H1 (cell line): ENCODE results near the gene FBXO21. TPM values are rescaled to one million over a fixed set of nuclear protein-coding genes. Genes with fewer than 3 reads are reported as not detected.

ENCODE experiments used
- CTCF ChIA-PET: fragments of 300-600 bp; sonication (Branson Sonifier 250); formaldehyde crosslinking; loops from one replicate; lab custom pipeline; 2021; ENCODE audit not compliant: partially characterized antibody; lab: Charles Lee
- POLR2A ChIA-PET: fragments of 300-600 bp; sonication (Branson Sonifier 250); formaldehyde crosslinking; loops from one replicate; lab custom pipeline; 2021; ENCODE audit warnings: inconsistent platforms; ENCODE audit not compliant: partially characterized antibody; lab: Charles Lee
- DNase-seq, 2 experiments: peaks; one replicate each; pipeline versions ENCODE4 v3.0.0 to v3.0.0-alpha.2; 2010 to 2022; ENCODE audit warnings: low spot score in 2 of 2, low read depth in 1 of 2, mixed read lengths in 1 of 2
- FAIRE-seq: peaks from 2 replicates; lab custom pipeline; 2011; peaks lifted over from hg19 to GRCh38; lab: Jason Lieb, UNC
- H2AFZ ChIP-seq: 2 replicates; pipeline ENCODE4 v1.8.1; 2012; ENCODE audit warnings: low read length, inconsistent platforms
- H2AK5ac ChIP-seq: 2 replicates; pipeline ENCODE4 v1.6.1; 2013; ENCODE audit warnings: low read depth, low read length
- H2BK120ac ChIP-seq: replicated peaks from 2 replicates; pipeline ENCODE3; 2013; ENCODE audit warnings: low read depth, low read length, inconsistent platforms
- H2BK12ac ChIP-seq: 2 replicates; pipeline ENCODE4 v1.6.1; 2013; ENCODE audit warnings: low read depth, low read length
- H2BK15ac ChIP-seq: 2 replicates; pipeline ENCODE4 v1.6.1; 2013; ENCODE audit warnings: low read length
- H2BK20ac ChIP-seq: 2 replicates; pipeline ENCODE4 v1.6.1; 2013; ENCODE audit warnings: low read length
- H2BK5ac ChIP-seq: 2 replicates; pipeline ENCODE4 v1.6.1; 2013; ENCODE audit warnings: low read depth, low read length
- H3K14ac ChIP-seq: 2 replicates; pipeline ENCODE4 v1.6.1; 2013; ENCODE audit warnings: inconsistent platforms; ENCODE audit not compliant: insufficient read length
- H3K18ac ChIP-seq: 2 replicates; pipeline ENCODE4 v1.6.1; 2013; ENCODE audit warnings: low read length; ENCODE audit errors: extremely low read depth
- H3K23ac ChIP-seq: 2 replicates; pipeline ENCODE4 v1.6.1; 2013; ENCODE audit warnings: inconsistent platforms; ENCODE audit not compliant: insufficient read length
- H3K23me2 ChIP-seq: 2 replicates; pipeline ENCODE4 v1.6.1; 2013; ENCODE audit warnings: low read depth, low read length
- H3K27ac ChIP-seq: 2 replicates; pipeline ENCODE4 v1.6.1; 2011; ENCODE audit warnings: low read depth, low read length, inconsistent platforms
- H3K27me3 ChIP-seq, 4 experiments: replicated peaks in 1 of 4; 1 replicate in 1 of 4; 2 replicates in 3 of 4; pipeline versions ENCODE4 v1.6.1 to v1.8.1; 2011 to 2013; ENCODE audit warnings: low read length in 3 of 4, mild to moderate bottlenecking in 3 of 4, inconsistent platforms in 2 of 4, mixed read lengths in 2 of 4, moderate library complexity in 1 of 4; ENCODE audit not compliant: control insufficient read depth in 3 of 4, insufficient read depth in 3 of 4; ENCODE audit errors: extremely low read depth in 1 of 4
- H3K36me3 ChIP-seq, 4 experiments: 2 replicates each; pipeline versions ENCODE4 v1.6.1 to v1.8.1; 2011 to 2013; ENCODE audit warnings: mild to moderate bottlenecking in 4 of 4, low read length in 3 of 4, moderate library complexity in 2 of 4, control low read depth in 1 of 4, inconsistent platforms in 1 of 4; ENCODE audit not compliant: insufficient read depth in 4 of 4, control insufficient read depth in 2 of 4
- H3K4ac ChIP-seq: replicated peaks from 2 replicates; pipeline ENCODE3; 2013; ENCODE audit warnings: low read length, low read depth, mixed read lengths, inconsistent platforms; ENCODE audit not compliant: insufficient read length
- H3K4me1 ChIP-seq, 4 experiments: replicated peaks in 1 of 4; 1 replicate in 1 of 4; 2 replicates in 3 of 4; pipeline versions ENCODE4 v1.6.1 to v1.8.1; 2011 to 2013; ENCODE audit warnings: low read length in 3 of 4, inconsistent platforms in 2 of 4, mixed read lengths in 1 of 4; ENCODE audit not compliant: insufficient read depth in 4 of 4, control insufficient read depth in 3 of 4
- H3K4me2 ChIP-seq, 2 experiments: 2 replicates each; pipeline versions ENCODE4 v1.6.1 to v1.8.1; 2011 to 2013; ENCODE audit warnings: low read depth in 2 of 2, low read length in 2 of 2, control low read depth in 1 of 2, inconsistent platforms in 1 of 2, mild to moderate bottlenecking in 1 of 2; ENCODE audit not compliant: insufficient read depth in 1 of 2
- H3K4me3 ChIP-seq, 4 experiments: fragments of 200-600, 300-600 bp in 1 of 4; sonication (generic), shearing (Covaris generic), sonication (Bioruptor Twin) in 1 of 4; 2 replicates each; pipeline versions ENCODE4 v1.5.1 to v1.8.1; 2011 to 2016; ENCODE audit warnings: low read length in 4 of 4, low read depth in 3 of 4, control low read depth in 2 of 4, inconsistent platforms in 2 of 4, mild to moderate bottlenecking in 2 of 4, mixed read lengths in 1 of 4, moderate library complexity in 1 of 4; ENCODE audit not compliant: insufficient read depth in 2 of 4; ENCODE audit errors: extremely low read depth in 1 of 4
- H3K56ac ChIP-seq: replicated peaks from 2 replicates; pipeline ENCODE3; 2013; ENCODE audit warnings: low read depth, mild to moderate bottlenecking, mixed read lengths, low read length, inconsistent platforms; ENCODE audit not compliant: insufficient read length
- H3K79me1 ChIP-seq: 2 replicates; pipeline ENCODE4 v1.6.1; 2013; ENCODE audit warnings: low read depth, low read length, control low read depth
- H3K79me2 ChIP-seq, 2 experiments: 2 replicates each; pipeline versions ENCODE4 v1.6.1 to v1.8.1; 2012 to 2013; ENCODE audit warnings: low read length in 2 of 2, mild to moderate bottlenecking in 2 of 2, inconsistent platforms in 1 of 2; ENCODE audit not compliant: insufficient read depth in 2 of 2, control insufficient read depth in 1 of 2
- H3K9ac ChIP-seq, 4 experiments: replicated peaks in 1 of 4; 1 replicate in 1 of 4; 2 replicates in 3 of 4; pipeline versions ENCODE4 v1.6.1 to v1.8.1; 2011 to 2013; ENCODE audit warnings: low read depth in 3 of 4, low read length in 3 of 4, control low read depth in 2 of 4, mild to moderate bottlenecking in 2 of 4, moderate library complexity in 2 of 4, inconsistent platforms in 1 of 4; ENCODE audit errors: extremely low read depth in 1 of 4
- H3K9me3 ChIP-seq, 2 experiments: 2 replicates each; pipeline versions ENCODE4 v1.6.1 to v1.8.1; 2012 to 2013; ENCODE audit warnings: mild to moderate bottlenecking in 2 of 2, moderate library complexity in 2 of 2, control low read depth in 1 of 2, inconsistent platforms in 1 of 2, low read depth in 1 of 2, low read length in 1 of 2, mixed read lengths in 1 of 2; ENCODE audit not compliant: insufficient read depth in 2 of 2
- H4K20me1 ChIP-seq, 2 experiments: replicated peaks in 1 of 2; 2 replicates each; pipeline versions ENCODE3 to v1.8.1; 2011 to 2013; ENCODE audit warnings: inconsistent platforms in 2 of 2, low read length in 2 of 2, mild to moderate bottlenecking in 1 of 2; ENCODE audit not compliant: insufficient read depth in 2 of 2, control insufficient read depth in 1 of 2
- H4K5ac ChIP-seq: 2 replicates; pipeline ENCODE4 v1.6.1; 2013; ENCODE audit warnings: low read length, low read depth, mixed read lengths, inconsistent platforms; ENCODE audit not compliant: insufficient read length
- H4K8ac ChIP-seq: 2 replicates; pipeline ENCODE4 v1.8.0; 2013; ENCODE audit warnings: mild to moderate bottlenecking, moderate library complexity, low read length, inconsistent platforms; ENCODE audit not compliant: insufficient read depth; ENCODE audit errors: extremely low read depth
- H4K91ac ChIP-seq: replicated peaks from 2 replicates; pipeline ENCODE3; 2013; ENCODE audit warnings: low read length, mixed read lengths, inconsistent platforms; ENCODE audit not compliant: insufficient read length
- BRCA1 ChIP-seq: IDR thresholded peaks from 2 replicates; pipeline ENCODE4 v1.6.1; 2012; ENCODE audit warnings: low read depth, low read length, improper control_type of control experiment
- CREB1 ChIP-seq: IDR thresholded peaks from 2 replicates; pipeline ENCODE4 v1.6.1; 2012; ENCODE audit warnings: inconsistent platforms
- NANOG ChIP-seq: IDR thresholded peaks from 2 replicates; pipeline ENCODE4 v1.6.1; 2011; ENCODE audit warnings: low read length, low read depth, mild to moderate bottlenecking, inconsistent platforms; ENCODE audit not compliant: insufficient read depth, poor library complexity, severe bottlenecking
- PHF8 ChIP-seq: fragments of 200-600 bp; sonication (generic); conservative IDR thresholded peaks from 2 replicates; pipeline ENCODE4 v1.7.1; 2012; ENCODE audit warnings: low read depth, mild to moderate bottlenecking, inconsistent platforms, low read length, moderate library complexity
- POLR2A ChIP-seq, 2 experiments: IDR thresholded peaks; 1 replicate in 1 of 2; 2 replicates in 1 of 2; pipeline ENCODE4 v1.6.1; 2011; ENCODE audit warnings: low read depth in 2 of 2, low read length in 2 of 2, mild to moderate bottlenecking in 2 of 2; ENCODE audit errors: control extremely low read depth in 1 of 2
- RNF2 ChIP-seq: fragments of 200-900, 300-1000 bp; sonication (generic); IDR thresholded peaks from 2 replicates; pipeline ENCODE4 v1.7.1; 2016; ENCODE audit warnings: borderline replicate concordance, low read depth, mild to moderate bottlenecking, antibody characterized with exemption, low read length; ENCODE audit not compliant: poor library complexity, severe bottlenecking; ENCODE audit errors: missing control alignments
- WGBS, 2 experiments: shearing (Covaris generic) in 1 of 2; methylation state at CpG; one replicate each; pipeline versions ENCODE4 v1.1.6 to v1.1.7; 2013 to 2015; ENCODE audit warnings: low lambda C conversion rate in 2 of 2, mixed read lengths in 2 of 2, inconsistent platforms in 1 of 2, low coverage in 1 of 2, missing lambda C conversion rate in 1 of 2; ENCODE audit not compliant: insufficient replicate concordance in 2 of 2, insufficient coverage in 1 of 2, insufficient read length in 1 of 2; ENCODE audit errors: extremely low coverage in 1 of 2, missing lambda C conversion rate in 1 of 2; 5-methylcytosine and 5-hydroxymethylcytosine counted together
- long read RNA-seq, 2 experiments: library from RNA in 1 of 2; library from capped mRNA in 1 of 2; stranded (forward); transcript quantifications; one replicate each; pipeline ENCODE4 v2.0.0, GENCODE V29; 2021; ENCODE audit warnings: inconsistent platforms in 1 of 2
- polyA minus RNA-seq, 3 experiments: library from RNA; depleted of rRNA, polyadenylated mRNA; stranded (reverse); fragments of >200 nt; gene quantifications; 1 replicate in 2 of 3; 2 replicates in 1 of 3; pipeline ENCODE4 v1.2.3, GENCODE V29; 2011
- polyA plus RNA-seq, 7 experiments: library from polyadenylated mRNA; depleted of rRNA in 3 of 7; stranded (reverse) in 5 of 7; unstranded in 2 of 7; fragments of >200 nt in 5 of 7; fragments of 200-250 nt in 2 of 7; gene quantifications; 1 replicate in 5 of 7; 2 replicates in 1 of 7; 4 replicates in 1 of 7; pipeline versions ENCODE4 v1.2.1 to v1.2.3, GENCODE V29; 2011 to 2013; ENCODE audit warnings: missing spikeins in 2 of 7, mixed read lengths in 2 of 7
- total RNA-seq: library from RNA; stranded (reverse); fragmentation: NEBNext Ultra II Directional; extraction: Animal tissue kit (Norgen Biotek cat#: 25700); gene quantifications from 2 replicates; pipeline ENCODE4 v1.2.1, GENCODE V29; 2021

The FBXO21 gene, protein sequence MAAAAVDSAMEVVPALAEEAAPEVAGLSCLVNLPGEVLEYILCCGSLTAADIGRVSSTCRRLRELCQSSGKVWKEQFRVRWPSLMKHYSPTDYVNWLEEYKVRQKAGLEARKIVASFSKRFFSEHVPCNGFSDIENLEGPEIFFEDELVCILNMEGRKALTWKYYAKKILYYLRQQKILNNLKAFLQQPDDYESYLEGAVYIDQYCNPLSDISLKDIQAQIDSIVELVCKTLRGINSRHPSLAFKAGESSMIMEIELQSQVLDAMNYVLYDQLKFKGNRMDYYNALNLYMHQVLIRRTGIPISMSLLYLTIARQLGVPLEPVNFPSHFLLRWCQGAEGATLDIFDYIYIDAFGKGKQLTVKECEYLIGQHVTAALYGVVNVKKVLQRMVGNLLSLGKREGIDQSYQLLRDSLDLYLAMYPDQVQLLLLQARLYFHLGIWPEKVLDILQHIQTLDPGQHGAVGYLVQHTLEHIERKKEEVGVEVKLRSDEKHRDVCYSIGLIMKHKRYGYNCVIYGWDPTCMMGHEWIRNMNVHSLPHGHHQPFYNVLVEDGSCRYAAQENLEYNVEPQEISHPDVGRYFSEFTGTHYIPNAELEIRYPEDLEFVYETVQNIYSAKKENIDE
- total RNA-seq (57.0 TPM in 2 replicates), polyA plus RNA-seq (2011; rRNA removed) (80.6 and 143 TPM in 2 replicates), polyA minus RNA-seq (2011; rRNA and poly(A)+ RNA removed) (91.3 and 105 TPM in 2 replicates)
- polyA plus RNA-seq (2011; cell fraction: cytosol; rRNA removed): 89.9 TPM
- 141 TPM for polyA plus RNA-seq (2011; cell fraction: nucleus; rRNA removed)
- polyA plus RNA-seq (2012, experiment 1 of 2): 30.7 to 45.3 TPM (median 34.9 TPM) in 4 replicates
- polyA plus RNA-seq (2012, experiment 2 of 2): 7.8 TPM
- 21.9 TPM for polyA plus RNA-seq (2013, experiment 1 of 2)
- polyA plus RNA-seq (2013, experiment 2 of 2): 22.1 TPM
- 58.1 TPM for polyA minus RNA-seq (2011; cell fraction: cytosol; rRNA and poly(A)+ RNA removed)
- 39.9 TPM for polyA minus RNA-seq (2011; cell fraction: nucleus; rRNA and poly(A)+ RNA removed)
- long read RNA-seq, experiment 1, full-length matches to known transcripts: 12 of 29 reads
- long read RNA-seq, experiment 1, partial matches to known transcripts: 1 of 29 reads
- long read RNA-seq, experiment 1, other reads (novel, unspliced or antisense): 16 of 29 reads
- long read RNA-seq, experiment 2, full-length matches to known transcripts: 1 of 10 reads
- long read RNA-seq, experiment 2, partial matches to known transcripts: 5 of 10 reads
- long read RNA-seq, experiment 2, other reads (novel, unspliced or antisense): 4 of 10 reads

DNA sequence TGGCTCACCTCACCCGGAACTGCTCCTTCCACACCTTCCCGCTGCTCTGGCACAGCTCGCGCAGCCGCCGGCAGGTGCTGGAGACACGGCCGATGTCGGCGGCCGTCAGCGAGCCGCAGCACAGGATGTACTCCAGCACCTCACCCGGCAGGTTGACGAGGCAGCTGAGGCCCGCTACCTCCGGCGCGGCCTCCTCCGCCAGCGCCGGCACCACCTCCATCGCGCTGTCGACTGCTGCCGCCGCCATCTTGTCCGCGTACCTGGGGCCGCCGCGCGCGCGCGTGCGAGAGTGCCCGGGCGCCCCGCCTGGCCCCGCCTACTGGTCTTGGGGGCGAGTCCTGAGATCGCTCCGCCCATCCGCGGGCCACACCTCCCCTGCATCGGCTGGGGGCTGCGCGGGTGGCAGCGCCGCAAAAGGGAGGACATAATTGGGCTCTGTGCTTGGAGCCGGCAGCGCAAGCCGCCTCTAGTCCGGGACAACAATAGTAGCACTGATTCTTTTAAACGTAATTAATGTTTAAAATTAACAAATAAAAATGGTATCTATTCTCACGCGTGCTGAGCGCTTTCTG lies at the start of gene FBXO21:
TSS of gene FBXO21 (minus strand) at position 261 of the 572 bp plus-strand sequence. CDS start at position 247, 14 bp downstream.
- Histone ChIP-seq H3K79me1 (peaks cover 8% of the 10 kb centered on the region), H4K8ac (peak within 1 kb of the TSS; percentile 97), H2BK20ac (no peak within 1 kb of the TSS), H4K20me1 (peaks cover 0 to 10% of the 10 kb centered on the region in 2 experiments), H3K27ac (peak within 1 kb of the TSS; percentile 88), H2AFZ (peak within 1 kb of the TSS; percentile 77; the same call in 1 of the 2 replicates), H2AK5ac (0 out of 2 replicates have a peak within 1 kb of the TSS, but pooled peaks have one; percentile 65), H3K36me3 (peaks cover 3 to 18% (median 10%) of the 10 kb centered on the region in 4 experiments; a peak in 4 of 8 replicates), H3K23me2 (peaks cover 13% of the 10 kb centered on the region; the same call in 1 of the 2 replicates), H3K4me1 (peaks cover 2 to 9% (median 4%) of the 10 kb centered on the region in 4 experiments; a peak in 5 of 7 replicates), H3K4me2 (peak within 1 kb of the TSS; percentile 92 to 100), H3K23ac (no peak within 1 kb of the TSS), H3K79me2 (peaks cover 7 to 33% of the 10 kb centered on the region in 2 experiments; a peak in 3 of 4 replicates), H2BK12ac (peak within 1 kb of the TSS; percentile 75), H2BK15ac (no peak within 1 kb of the TSS), H3K4me3 (peak within 1 kb of the TSS; percentile 91 to 99 (median 98)), H2BK5ac (peak within 1 kb of the TSS; percentile 95; the same call in 1 of the 2 replicates), H3K18ac (peak within 1 kb of the TSS; percentile 99), H4K91ac (peak within 1 kb of the TSS; percentile 96), H3K14ac (no peak within 1 kb of the TSS), H2BK120ac (no peak within 1 kb of the TSS), H3K27me3 (peaks cover 0 to 2% (median 0%) of the 10 kb centered on the region in 4 experiments; a peak in 1 of 7 replicates), H3K56ac (peak within 1 kb of the TSS; percentile 39), H3K4ac (no peak within 1 kb of the TSS), H3K9ac (peak within 1 kb of the TSS; percentile 89 to 96 (median 93)), H3K9me3 (no peaks in the 10 kb centered on the region), H4K5ac (peak within 1 kb of the TSS; percentile 94)
- POLR2A ChIA-PET: interaction anchor here (0.8 to 1.2 kb wide), 4 partner anchors 12 to 184 kb away, joined by 3 to 5 read pairs (median 4); no protein-coding TSS in a partner anchor
- CTCF ChIA-PET: no interaction called here
- 2% methylated on average over 40 of the region's 59 CpGs; no CpG with 5 or more reads in 1 of the 2 experiments for WGBS, 2 experiments
- FAIRE-seq (no peak), DNase-seq (peak; percentile 72 to 98)
- TF ChIP-seq CREB1 (peak; percentile 51; the same call in 1 of the 2 replicates), BRCA1 (no peak), RNF2 (no peak), PHF8 (peak; percentile 93), POLR2A (IDR thresholded peaks at IDR 0.05; ENCODE audit: control extremely low read depth in 1 of 2, low read depth in 2 of 2, low read length in 2 of 2) (peak; percentile 86 to 89), NANOG (no peak)
